Activated CD4-positive, alpha-beta T cell treated with anti-CD3 and anti-CD28 coated beads, Interleukin-2, amount 50 U/mL, for 48 hours (primary cell): Measurements from ENCODE around the gene OR2D3.
"Not testable (repeated sequence)": the region's sequence is repeated elsewhere in the genome, so short reads cannot be mapped to it uniquely, and the experiment has no call there.

Source experiments
- DNase-seq, 2 experiments: peaks; one replicate each; pipeline ENCODE4 v3.0.0-alpha.2; 2020

OR2D3 gene

DNA sequence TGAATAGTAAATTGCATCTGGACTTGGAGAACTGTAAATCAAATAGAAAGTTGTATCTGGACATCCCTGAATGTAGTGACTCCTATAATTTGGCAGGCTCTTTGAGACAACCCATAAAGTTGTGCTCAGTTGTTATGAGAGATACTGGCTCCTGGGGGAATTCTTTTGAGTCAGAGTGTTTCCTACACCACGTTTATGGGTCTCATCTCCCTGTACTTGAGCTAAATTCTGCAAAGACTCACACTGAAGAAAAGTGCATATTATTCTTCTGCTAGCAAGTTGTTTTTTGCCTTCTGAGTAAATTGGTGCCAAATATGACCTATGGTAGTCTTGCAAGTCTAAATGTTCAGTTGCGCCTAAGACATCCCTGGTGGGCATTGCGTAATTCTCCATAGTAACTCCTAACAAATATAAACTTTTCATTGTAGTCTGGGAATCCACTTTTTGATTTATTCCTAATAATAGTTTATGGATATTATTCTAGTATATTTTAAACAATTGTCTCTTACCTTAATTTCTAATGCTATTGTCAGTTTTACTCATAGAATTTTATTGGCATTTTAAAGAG is 10.4 kb downstream of the OR2D3 start:
- no peak for DNase-seq

DNA sequence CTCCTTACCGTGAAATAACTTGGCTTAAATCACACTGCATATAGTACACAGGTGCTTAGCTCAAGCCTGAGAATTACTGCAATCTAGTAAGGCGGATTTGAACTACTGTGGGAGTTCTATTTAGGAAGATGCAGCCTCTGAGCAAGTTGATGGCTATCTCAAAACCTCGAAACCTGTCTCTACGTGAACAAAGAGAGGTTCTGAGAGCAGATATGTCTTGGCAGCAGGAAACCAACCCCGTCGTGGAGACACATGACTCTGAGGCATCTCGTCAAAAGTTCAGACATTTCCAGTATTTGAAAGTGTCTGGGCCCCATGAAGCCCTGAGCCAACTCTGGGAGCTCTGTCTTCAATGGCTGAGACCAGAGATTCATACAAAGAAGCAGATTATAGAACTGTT is 11.3 kb downstream of the OR2D3 start:
- DNase-seq, result no peak

DNA sequence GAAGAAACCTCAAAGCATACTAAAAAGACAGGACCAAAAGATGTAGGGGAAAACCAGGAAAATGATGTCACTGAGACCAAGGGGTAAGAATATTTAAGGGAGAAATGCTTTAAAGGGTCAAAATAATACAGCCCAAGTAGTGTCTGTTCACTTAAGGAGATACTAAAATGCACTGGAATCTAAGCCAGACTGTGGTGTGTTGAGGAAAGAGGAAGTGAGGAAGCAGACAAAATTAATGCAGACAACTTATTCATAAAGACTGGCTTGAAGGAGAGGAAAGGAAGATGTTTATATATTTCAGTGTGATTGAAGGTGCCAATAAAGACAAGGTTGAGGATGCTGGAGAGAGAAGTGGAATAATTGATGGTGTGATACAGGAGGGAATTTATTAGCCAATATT is 21.2 kb downstream of the OR2D3 start:
- DNase-seq, result no peak

DNA sequence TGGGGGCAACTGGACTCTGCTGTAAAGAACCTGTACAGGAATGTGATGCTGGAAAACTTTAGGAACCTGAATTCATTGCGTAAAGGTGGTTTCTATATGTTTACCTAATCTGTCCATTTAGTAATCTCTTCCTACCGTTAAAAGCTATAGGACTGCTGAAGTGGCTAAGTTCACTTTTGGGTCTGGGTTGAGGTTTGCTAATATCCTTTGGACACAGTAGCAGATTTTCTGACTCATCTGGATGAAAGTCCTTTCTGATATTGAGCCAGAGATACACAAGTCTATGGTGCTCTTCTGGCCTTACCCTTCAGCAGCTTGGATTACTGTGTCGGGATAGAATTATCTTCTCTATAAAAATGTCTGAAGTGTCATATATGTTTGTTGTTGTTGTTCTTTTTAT is 22.3 kb downstream of the OR2D3 start:
- no peak for DNase-seq

DNA sequence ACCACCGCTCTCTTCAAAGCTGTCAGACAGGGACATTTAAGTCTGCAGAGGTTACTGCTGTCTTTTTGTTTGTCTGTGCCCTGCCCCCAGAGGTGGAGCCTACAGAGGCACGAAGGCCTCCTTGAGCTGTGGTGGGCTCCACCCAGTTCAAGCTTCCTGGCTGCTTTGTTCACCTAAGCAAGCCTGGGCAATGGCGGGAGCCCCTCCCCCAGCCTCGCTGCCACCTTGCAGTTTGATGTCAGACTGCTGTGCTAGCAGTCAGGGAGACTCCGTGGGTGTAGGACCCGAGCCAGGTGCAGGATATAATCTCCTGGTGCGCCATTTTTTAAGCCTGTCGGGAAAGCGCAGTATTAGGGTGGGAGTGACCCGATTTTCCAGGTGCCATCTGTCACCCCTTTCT is 33.4 kb downstream of the OR2D3 start:
- DNase-seq, result not testable (repeated sequence)

DNA sequence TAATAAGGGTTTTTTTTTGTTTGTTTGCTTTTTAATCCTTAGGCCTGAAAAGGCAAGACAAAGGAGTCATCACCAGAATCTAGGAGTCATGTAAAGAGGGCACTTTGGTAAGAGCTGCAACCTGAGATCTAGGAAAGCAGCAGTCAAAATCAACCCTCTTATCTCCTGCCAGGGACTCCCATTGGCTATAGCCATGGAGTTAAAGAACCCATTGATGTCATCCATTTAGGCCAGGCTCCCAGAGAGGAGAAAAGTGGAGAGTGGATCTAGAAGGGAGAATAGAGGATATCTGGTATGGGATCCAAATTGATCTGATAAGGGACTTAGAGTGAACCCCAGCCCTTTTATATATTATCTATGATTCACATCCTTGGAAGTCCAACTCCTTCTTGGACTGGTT is 41.3 kb downstream of the OR2D3 start:
- DNase-seq, result no peak

DNA sequence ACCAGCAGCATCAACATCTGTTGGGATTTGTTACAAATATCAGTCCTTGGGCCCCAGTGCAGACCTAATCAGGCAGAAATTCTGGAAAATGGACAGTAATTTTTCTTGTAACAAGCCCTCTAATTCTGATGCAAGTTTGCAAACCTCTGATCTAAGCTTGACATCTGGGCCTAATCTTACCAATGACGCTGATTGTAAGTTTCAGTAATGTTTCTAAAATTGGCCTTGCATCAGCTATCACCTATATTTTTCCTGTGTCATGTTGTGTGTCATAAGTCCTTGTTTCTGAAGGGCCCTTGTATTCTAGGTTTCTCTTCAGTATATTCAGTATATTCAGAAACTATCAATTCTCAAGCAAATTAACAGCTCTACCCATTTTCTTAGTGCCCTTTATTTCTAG is 41.9 kb downstream of the OR2D3 start:
- DNase-seq, result no peak

DNA sequence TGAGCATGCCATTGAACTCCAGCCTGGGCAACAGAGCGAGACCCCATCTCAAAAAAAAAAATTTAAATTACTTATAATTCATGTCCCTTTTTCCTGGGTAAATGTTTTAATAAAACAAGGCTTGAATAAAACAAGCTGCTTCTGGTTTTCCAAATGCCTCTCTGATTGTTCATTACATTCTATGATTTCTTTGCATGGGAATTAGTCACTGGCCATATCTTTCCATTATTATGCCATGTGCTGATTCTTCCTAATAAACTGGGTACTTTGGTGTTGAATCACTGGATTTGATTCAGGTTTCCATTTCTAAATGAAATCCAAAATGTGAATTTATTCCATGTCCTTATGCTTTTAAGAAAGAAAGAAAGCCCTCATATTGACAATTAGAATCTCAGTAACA is 48.0 kb downstream of the OR2D3 start:
- DNase-seq, result no peak

DNA sequence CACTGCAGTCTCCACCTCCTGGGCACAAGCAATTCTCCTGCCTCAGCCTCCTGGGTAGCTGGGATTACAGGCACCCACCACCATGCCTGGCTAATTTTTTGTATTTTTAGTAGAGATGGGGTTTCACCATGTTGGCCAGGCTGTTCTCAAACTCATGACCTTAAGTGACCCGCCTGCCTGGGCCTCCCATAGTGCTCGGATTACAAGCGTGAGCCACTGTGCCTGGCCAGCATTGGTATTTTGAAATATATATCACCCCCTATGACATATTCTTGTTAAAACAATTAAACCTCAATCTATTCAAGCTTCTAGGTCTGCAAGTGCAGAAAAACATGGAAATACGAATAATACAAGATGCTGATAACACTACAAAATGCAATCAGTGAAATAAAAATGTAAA is 49.1 kb downstream of the OR2D3 start:
- not testable (repeated sequence) for DNase-seq
